SU-DHL-6 (cell line): ENCODE measurements around the gene ZNF354C.

Experiments used
- H2AFZ ChIP-seq: fragments of 200-600 bp; sonication (generic); 2 replicates; pipeline ENCODE4 v1.6.1; 2014; ENCODE audit warnings: low read depth, mild to moderate bottlenecking, moderate library complexity, mixed read lengths, antibody characterized with exemption, low read length; ENCODE audit not compliant: severe bottlenecking
- H3F3A ChIP-seq: fragments of 200-600 bp; shearing (Covaris generic); 2 replicates; pipeline ENCODE4 v1.6.0; 2016; ENCODE audit warnings: antibody characterized with exemption, mild to moderate bottlenecking; ENCODE audit not compliant: insufficient read depth
- H3K27ac ChIP-seq: fragments of 200-600 bp; sonication (generic); 2 replicates; pipeline ENCODE4 v1.5.1; 2016; ENCODE audit warnings: low read depth, mild to moderate bottlenecking, low read length, moderate library complexity, mixed read lengths
- H3K27me3 ChIP-seq: fragments of 200-600 bp; sonication (generic), shearing (Covaris generic); 2 replicates; pipeline ENCODE4 v1.6.0; 2014; ENCODE audit warnings: mild to moderate bottlenecking, low read length
- H3K36me3 ChIP-seq: fragments of 200-600 bp; sonication (generic); 2 replicates; pipeline ENCODE4 v1.6.1; 2014; ENCODE audit warnings: mild to moderate bottlenecking, low read length, mixed read lengths
- H3K4me2 ChIP-seq: fragments of 300-600, 200-600 bp; shearing (Covaris generic), sonication (generic); 2 replicates; pipeline ENCODE4 v1.6.0; 2014; ENCODE audit warnings: low read length, low read depth, mild to moderate bottlenecking; ENCODE audit not compliant: poor library complexity, severe bottlenecking
- H3K4me3 ChIP-seq: fragments of 200-600 bp; sonication (generic); 2 replicates; pipeline ENCODE4 v1.5.1; 2014; ENCODE audit warnings: antibody characterized with exemption, low read length, mild to moderate bottlenecking, mixed read lengths; ENCODE audit not compliant: insufficient read depth, poor library complexity, severe bottlenecking
- H3K79me2 ChIP-seq: fragments of 200-600 bp; sonication (generic); 2 replicates; pipeline ENCODE4 v1.6.1; 2014; ENCODE audit warnings: mild to moderate bottlenecking, low read length, moderate library complexity; ENCODE audit not compliant: insufficient read depth
- H3K9ac ChIP-seq: fragments of 200-600 bp; sonication (generic); 2 replicates; pipeline ENCODE4 v1.7.0; 2014; ENCODE audit warnings: mild to moderate bottlenecking, low read length
- H3K9me2 ChIP-seq: fragments of 200-600 bp; sonication (generic); replicated peaks from 2 replicates; pipeline ENCODE4 v1.6.1; 2014; ENCODE audit warnings: low read length; ENCODE audit not compliant: insufficient read depth
- H3K9me3 ChIP-seq: fragments of 200-600 bp; sonication (generic); 2 replicates; pipeline ENCODE4 v1.6.1; 2014; ENCODE audit warnings: low read length, mixed read lengths; ENCODE audit not compliant: insufficient read depth
- H4K20me1 ChIP-seq: fragments of 200-600 bp; sonication (generic); 2 replicates; pipeline ENCODE4 v1.6.1; 2014; ENCODE audit warnings: low read depth, mild to moderate bottlenecking, antibody characterized with exemption, low read length, moderate library complexity, mixed read lengths
- EZH2phosphoT487 ChIP-seq: fragments of 200-600 bp; sonication (generic), shearing (Covaris generic); conservative IDR thresholded peaks from 2 replicates; pipeline ENCODE4 v1.6.1; 2018; ENCODE audit warnings: mild to moderate bottlenecking, antibody characterized with exemption, low read length, moderate library complexity, mixed read lengths
- TF ChIP-seq, protein P1 (sequence below): fragments of 200-600 bp; sonication (generic); IDR thresholded peaks from one replicate; pipeline ENCODE4 v1.5.1; 2017; ENCODE audit warnings: antibody characterized with exemption, mild to moderate bottlenecking, low read length, moderate library complexity; ENCODE audit not compliant: insufficient read depth, poor library complexity, severe bottlenecking

The ZNF354C gene

DNA sequence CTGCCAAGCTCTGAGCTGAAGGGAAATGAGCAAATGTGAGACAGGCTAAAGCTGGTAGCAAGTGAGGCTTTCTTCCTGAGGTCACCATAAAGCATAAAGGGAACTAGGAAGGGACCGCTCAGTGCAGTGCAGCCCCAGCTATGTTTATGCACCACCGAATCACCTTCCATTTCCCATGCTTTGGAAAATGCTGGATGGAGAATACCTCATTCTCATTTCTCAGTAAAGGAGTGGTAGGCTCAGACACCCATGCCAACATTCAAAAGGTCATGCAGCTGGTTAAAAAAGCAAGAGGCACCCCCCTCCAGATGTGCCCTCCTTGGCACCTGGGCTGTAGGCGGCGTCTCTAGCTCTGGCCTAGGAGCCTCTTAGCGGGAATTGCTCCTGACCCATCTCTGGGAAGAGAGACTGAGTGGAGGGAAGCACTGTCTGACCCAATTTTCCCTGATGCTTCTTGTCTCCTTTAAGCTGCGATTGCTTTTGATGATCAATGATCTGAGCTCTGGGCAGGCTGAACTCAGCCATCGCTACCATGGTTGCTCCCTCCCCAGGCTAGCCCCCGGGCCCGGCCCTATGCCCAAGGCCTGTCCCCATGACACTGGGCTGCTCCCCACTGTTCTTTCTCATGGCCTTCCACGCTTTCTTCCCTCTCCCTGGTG lies 58.7 kb downstream of the ZNF354C start:
- H3K4me3 ChIP-seq: no peak overlapping the region
- H3K36me3 ChIP-seq: no peaks in the 10 kb centered on the region
- H2AFZ ChIP-seq: no peak overlapping the region
- H3K27me3 ChIP-seq: no peaks in the 10 kb centered on the region
- H3K79me2 ChIP-seq: no peaks in the 10 kb centered on the region
- no peak overlapping the region for H3K4me2 ChIP-seq
- no peak overlapping the region for H3K27ac ChIP-seq
- TF ChIP-seq, protein P1, sequence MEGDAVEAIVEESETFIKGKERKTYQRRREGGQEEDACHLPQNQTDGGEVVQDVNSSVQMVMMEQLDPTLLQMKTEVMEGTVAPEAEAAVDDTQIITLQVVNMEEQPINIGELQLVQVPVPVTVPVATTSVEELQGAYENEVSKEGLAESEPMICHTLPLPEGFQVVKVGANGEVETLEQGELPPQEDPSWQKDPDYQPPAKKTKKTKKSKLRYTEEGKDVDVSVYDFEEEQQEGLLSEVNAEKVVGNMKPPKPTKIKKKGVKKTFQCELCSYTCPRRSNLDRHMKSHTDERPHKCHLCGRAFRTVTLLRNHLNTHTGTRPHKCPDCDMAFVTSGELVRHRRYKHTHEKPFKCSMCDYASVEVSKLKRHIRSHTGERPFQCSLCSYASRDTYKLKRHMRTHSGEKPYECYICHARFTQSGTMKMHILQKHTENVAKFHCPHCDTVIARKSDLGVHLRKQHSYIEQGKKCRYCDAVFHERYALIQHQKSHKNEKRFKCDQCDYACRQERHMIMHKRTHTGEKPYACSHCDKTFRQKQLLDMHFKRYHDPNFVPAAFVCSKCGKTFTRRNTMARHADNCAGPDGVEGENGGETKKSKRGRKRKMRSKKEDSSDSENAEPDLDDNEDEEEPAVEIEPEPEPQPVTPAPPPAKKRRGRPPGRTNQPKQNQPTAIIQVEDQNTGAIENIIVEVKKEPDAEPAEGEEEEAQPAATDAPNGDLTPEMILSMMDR: no peak
- no peak for TF ChIP-seq EZH2phosphoT487
- no peaks in the 10 kb centered on the region for H4K20me1 ChIP-seq
- H3K9ac ChIP-seq: no peak overlapping the region
- H3K9me2 ChIP-seq: no peaks in the 10 kb centered on the region
- H3K9me3 ChIP-seq: no peaks in the 10 kb centered on the region
- H3F3A ChIP-seq: no peaks in the 10 kb centered on the region

DNA sequence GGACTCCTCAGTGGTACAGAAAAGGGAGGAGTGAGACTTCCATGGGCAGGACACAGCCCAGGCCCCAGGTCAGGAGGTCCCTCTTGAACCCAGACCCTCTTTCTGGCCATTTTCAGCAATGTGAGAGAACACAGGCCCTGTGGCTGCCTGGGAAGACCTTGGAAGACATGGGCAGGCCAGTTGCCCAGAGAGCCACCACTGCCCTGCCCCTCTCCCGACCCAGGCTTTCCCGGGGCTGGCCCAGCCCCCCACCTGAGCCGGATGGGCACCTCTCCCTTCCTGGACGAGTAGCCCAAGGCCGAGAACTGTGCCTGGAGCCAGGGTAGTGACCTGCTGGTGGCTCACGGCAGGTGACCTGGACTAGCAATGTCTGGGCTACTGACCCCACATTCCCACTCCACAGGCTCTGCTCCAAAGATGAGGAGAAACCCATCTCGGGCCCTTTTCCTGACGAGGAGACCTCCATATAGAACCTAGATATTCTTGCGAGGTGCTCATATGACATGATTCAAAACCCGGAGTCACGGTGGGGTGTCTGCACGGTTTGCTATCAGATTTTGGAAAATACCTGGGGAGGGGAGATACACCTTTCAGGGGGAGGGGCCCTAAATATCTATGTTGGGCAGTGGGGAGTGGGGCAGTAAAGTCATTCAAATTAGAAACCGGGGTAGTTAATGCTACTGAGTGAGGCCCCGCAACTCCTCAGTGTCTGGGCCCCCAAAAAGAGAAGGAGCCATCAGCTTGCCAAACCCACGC lies 59.4 kb downstream of the ZNF354C start:
- Histone ChIP-seq H3K27ac (no peak overlapping the region), H3K4me3 (no peak overlapping the region), H3K9me3 (no peaks in the 10 kb centered on the region), H3K9me2 (no peaks in the 10 kb centered on the region), H4K20me1 (no peaks in the 10 kb centered on the region), H3K79me2 (no peaks in the 10 kb centered on the region), H3F3A (no peaks in the 10 kb centered on the region), H3K4me2 (no peak overlapping the region), H3K36me3 (no peaks in the 10 kb centered on the region), H2AFZ (no peak overlapping the region), H3K9ac (no peak overlapping the region), H3K27me3 (no peaks in the 10 kb centered on the region)
- TF ChIP-seq, protein P1: no peak
- TF ChIP-seq EZH2phosphoT487: no peak

DNA sequence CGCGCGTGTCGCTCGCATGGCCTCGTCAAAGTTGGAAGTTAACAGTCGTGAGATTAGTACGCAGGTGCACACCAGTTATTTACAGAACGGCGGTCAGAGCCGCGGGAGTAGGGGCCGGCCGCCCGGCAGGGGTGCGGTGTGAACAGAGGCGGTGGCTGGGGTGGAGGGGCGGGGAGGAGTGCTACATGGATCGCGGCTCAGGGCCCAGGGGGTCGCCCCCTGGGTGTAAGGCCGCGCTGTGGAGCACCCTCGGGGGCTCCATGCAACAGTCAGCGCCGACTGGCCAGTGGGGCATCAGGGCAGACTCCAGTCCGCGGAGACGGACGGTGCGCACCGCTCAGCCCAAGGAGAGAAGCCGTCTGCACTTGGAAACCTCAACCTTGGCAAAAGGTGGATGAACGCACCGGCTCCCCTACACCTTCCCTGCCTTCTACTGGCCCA lies 60.3 kb downstream of the ZNF354C start:
- Histone ChIP-seq H3K9ac (no peak overlapping the region), H3K9me3 (no peaks in the 10 kb centered on the region), H3K4me3 (no peak overlapping the region), H2AFZ (no peak overlapping the region), H3K36me3 (no peaks in the 10 kb centered on the region), H4K20me1 (no peaks in the 10 kb centered on the region), H3K9me2 (no peaks in the 10 kb centered on the region), H3K79me2 (no peaks in the 10 kb centered on the region), H3K4me2 (no peak overlapping the region), H3K27ac (no peak overlapping the region), H3K27me3 (no peaks in the 10 kb centered on the region), H3F3A (no peaks in the 10 kb centered on the region)
- TF ChIP-seq, protein P1: no peak
- TF ChIP-seq EZH2phosphoT487: no peak
